Activated CD4-positive, CD25-positive, alpha-beta regulatory T cell treated with anti-CD3 and anti-CD28 coated beads, Interleukin-2, amount 50 U/mL, for 16 hours (primary cell): Measurements from ENCODE around the gene CRYGN.

ENCODE experiments used
- DNase-seq: peaks from one replicate; pipeline ENCODE4 v3.0.0-alpha.2; 2020; ENCODE audit warnings: low read depth, low spot score

CRYGN gene

GRCh38 chr7:151379534-151380198, 60.3 kb downstream of the CRYGN start:
- DNase-seq = no peak

GRCh38 chr7:151379193-151379520, 60.8 kb downstream of the CRYGN start:
- no peak for DNase-seq
